ENCODE measurements around the gene DENND2A.
A peak's percentile ranks its signal among the peaks of the same experiment; 100 is the strongest.
"Not testable (repeated sequence)": the region's sequence is repeated elsewhere in the genome, so short reads cannot be mapped to it uniquely, and the experiment has no call there.

DENND2A gene

GRCh38 chr7:140656548-140657515, 16.2 kb upstream of the DENND2A start:
- H3K9me3 ChIP-seq (ENCODE audit: control insufficient read depth in 1 of 2, low read length in 2 of 2) = no peaks in the 10 kb centered on the region
- H3K27me3 ChIP-seq (ENCODE audit: low read depth, low read length) = no peaks in the 10 kb centered on the region
- peak overlapping the region; percentile 1 for H3K27ac ChIP-seq (ENCODE audit: low read length)
- H3K36me3 ChIP-seq (ENCODE audit: control insufficient read depth in 1 of 2, insufficient read depth in 2 of 2, low read length in 2 of 2) = no peaks in the 10 kb centered on the region
- peak overlapping the region; percentile 44 to 49 for H3K4me3 ChIP-seq (ENCODE audit: low read depth in 1 of 2, low read length in 2 of 2)
- peaks cover 8 to 28% of the 10 kb centered on the region in 2 donors for H3K4me1 ChIP-seq (ENCODE audit: control insufficient read depth in 1 of 2, insufficient read depth in 2 of 2, low read length in 2 of 2)

- Histone ChIP-seq H3K9me3 (ENCODE audit: control insufficient read depth in 1 of 2, low read length in 2 of 2) (no peaks in the 10 kb centered on the region), H3K27ac (ENCODE audit: low read length) (no peak overlapping the region), H3K4me3 (ENCODE audit: low read depth in 1 of 2, low read length in 2 of 2) (peak overlapping the region in 1 of 2 donors; percentile 44), H3K4me1 (ENCODE audit: control insufficient read depth in 1 of 2, insufficient read depth in 2 of 2, low read length in 2 of 2) (peaks cover 8 to 28% of the 10 kb centered on the region in 2 donors), H3K27me3 (ENCODE audit: low read depth, low read length) (no peaks in the 10 kb centered on the region), H3K36me3 (ENCODE audit: control insufficient read depth in 1 of 2, insufficient read depth in 2 of 2, low read length in 2 of 2) (no peaks in the 10 kb centered on the region)
Observed at GRCh38 chr7:140655511-140656408, 15.1 kb upstream of the DENND2A start.

- Histone ChIP-seq H3K9me3 (ENCODE audit: control insufficient read depth in 1 of 2, low read length in 2 of 2) (no peaks in the 10 kb centered on the region), H3K36me3 (ENCODE audit: control insufficient read depth in 1 of 2, insufficient read depth in 2 of 2, low read length in 2 of 2) (no peaks in the 10 kb centered on the region), H3K27ac (ENCODE audit: low read length) (no peak overlapping the region), H3K27me3 (ENCODE audit: low read depth, low read length) (no peaks in the 10 kb centered on the region), H3K4me3 (ENCODE audit: low read depth in 1 of 2, low read length in 2 of 2) (no peak overlapping the region), H3K4me1 (ENCODE audit: control insufficient read depth in 1 of 2, insufficient read depth in 2 of 2, low read length in 2 of 2) (peaks cover 8 to 28% of the 10 kb centered on the region in 2 donors)
Observed at GRCh38 chr7:140654661-140655060, 14.0 kb upstream of the DENND2A start.

DNA sequence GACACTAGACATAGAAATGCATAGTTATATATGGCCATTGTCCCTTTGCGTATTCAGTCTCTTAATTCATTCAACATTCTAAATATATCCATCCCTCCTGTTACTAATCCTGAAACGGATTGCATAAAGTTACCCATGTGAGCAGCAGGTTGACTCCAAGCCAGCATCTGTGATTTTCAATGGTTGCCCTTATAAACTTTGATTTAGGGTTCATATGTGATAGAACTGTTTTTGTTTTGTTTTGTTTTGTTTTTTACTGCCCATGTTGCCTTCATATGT, 13.4 kb upstream of the DENND2A start:
- no peaks in the 10 kb centered on the region for H3K9me3 ChIP-seq (ENCODE audit: control insufficient read depth in 1 of 2, low read length in 2 of 2)
- H3K27ac ChIP-seq (ENCODE audit: low read length) = no peak overlapping the region
- H3K27me3 ChIP-seq (ENCODE audit: low read depth, low read length) = no peaks in the 10 kb centered on the region
- H3K4me1 ChIP-seq (ENCODE audit: control insufficient read depth in 1 of 2, insufficient read depth in 2 of 2, low read length in 2 of 2) = peaks cover 8 to 28% of the 10 kb centered on the region in 2 donors
- no peaks in the 10 kb centered on the region for H3K36me3 ChIP-seq (ENCODE audit: control insufficient read depth in 1 of 2, insufficient read depth in 2 of 2, low read length in 2 of 2)
- no peak overlapping the region for H3K4me3 ChIP-seq (ENCODE audit: low read depth in 1 of 2, low read length in 2 of 2)

DNA sequence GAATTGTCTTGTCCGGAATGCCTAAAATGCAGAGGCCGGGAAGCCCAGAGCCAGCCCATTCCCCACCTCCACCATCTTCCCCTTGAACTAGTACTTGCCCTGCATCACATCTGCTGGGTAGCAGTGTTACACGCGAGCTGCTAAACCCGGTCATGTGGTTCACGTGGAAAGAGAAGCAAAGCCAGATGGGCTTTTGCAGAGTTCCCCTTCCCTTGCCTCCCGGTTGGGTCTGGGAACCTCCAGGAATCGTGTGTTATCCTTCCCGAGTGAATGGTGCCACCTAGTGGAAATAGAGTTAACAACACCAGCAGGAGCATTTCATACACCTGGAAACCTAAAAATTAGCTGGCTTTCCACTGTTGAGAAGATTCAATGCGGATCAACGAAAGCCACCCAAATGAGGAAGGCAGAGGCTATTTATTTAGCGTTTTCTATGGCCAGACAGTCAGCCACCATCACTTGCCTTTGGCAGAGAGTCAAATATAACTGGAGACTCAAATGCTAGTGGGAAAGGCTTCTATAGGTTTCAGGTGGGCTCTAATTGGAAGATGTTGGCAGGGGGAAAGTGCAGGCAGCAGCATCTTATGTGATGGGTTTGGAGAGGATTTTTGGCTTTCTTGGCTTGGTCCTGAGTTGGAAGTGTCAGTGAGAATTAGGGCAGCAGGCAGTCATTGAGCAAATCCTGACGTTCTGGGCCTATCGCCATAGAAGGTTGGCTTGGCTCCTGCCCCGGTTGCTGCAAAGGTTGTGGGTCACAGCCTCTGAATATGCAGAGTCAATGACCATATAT, 12.9 kb upstream of the DENND2A start:
- H3K27ac ChIP-seq (ENCODE audit: low read length) = no peak overlapping the region
- H3K9me3 ChIP-seq (ENCODE audit: control insufficient read depth in 1 of 2, low read length in 2 of 2) = no peaks in the 10 kb centered on the region
- no peaks in the 10 kb centered on the region for H3K27me3 ChIP-seq (ENCODE audit: low read depth, low read length)
- peaks cover 8 to 28% of the 10 kb centered on the region in 2 donors for H3K4me1 ChIP-seq (ENCODE audit: control insufficient read depth in 1 of 2, insufficient read depth in 2 of 2, low read length in 2 of 2)
- H3K4me3 ChIP-seq (ENCODE audit: low read depth in 1 of 2, low read length in 2 of 2) = no peak overlapping the region
- no peaks in the 10 kb centered on the region for H3K36me3 ChIP-seq (ENCODE audit: control insufficient read depth in 1 of 2, insufficient read depth in 2 of 2, low read length in 2 of 2)

GRCh38 chr7:140650367-140650766, 9.8 kb upstream of the DENND2A start:
- H3K9me3 ChIP-seq (ENCODE audit: control insufficient read depth in 1 of 2, low read length in 2 of 2) = no peaks in the 10 kb centered on the region
- H3K4me1 ChIP-seq (ENCODE audit: control insufficient read depth in 1 of 2, insufficient read depth in 2 of 2, low read length in 2 of 2) = peaks cover 5 to 15% of the 10 kb centered on the region in 2 donors
- no peaks in the 10 kb centered on the region for H3K36me3 ChIP-seq (ENCODE audit: control insufficient read depth in 1 of 2, insufficient read depth in 2 of 2, low read length in 2 of 2)
- H3K4me3 ChIP-seq (ENCODE audit: low read depth in 1 of 2, low read length in 2 of 2) = no peak overlapping the region
- H3K27ac ChIP-seq (ENCODE audit: low read length) = no peak overlapping the region
- H3K27me3 ChIP-seq (ENCODE audit: low read depth, low read length) = no peaks in the 10 kb centered on the region

DNA sequence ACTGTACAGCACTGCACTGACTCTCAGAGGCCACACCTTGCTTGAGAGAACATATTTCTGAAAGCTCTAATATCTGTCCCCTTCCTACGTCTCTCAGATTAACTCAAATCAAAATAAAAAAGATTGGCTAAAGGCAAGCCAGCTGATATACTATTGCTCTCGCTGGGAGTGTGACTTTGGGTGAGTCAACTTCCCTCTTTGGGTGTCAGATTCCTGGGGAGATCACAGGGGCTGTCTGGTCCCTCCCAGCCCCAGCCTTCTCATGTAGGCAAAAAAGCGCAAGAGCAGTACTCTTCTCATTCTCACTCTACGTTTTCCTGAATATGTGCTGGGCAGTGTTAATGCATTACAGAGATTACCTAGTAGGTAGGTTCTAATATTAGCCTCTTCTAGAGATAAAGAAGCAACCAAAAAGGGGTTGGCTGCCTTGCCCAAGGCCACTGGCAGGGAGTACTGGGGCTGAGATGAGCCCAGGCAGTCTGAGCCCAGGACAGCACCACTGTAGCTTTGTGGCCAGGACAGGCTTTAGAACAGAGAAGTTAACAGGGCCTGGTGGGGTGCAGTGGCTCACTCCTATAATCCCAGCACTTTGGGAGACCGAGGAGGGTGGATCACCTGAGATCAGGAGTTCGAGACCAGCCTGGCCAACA, 9.1 kb upstream of the DENND2A start:
- H3K27ac ChIP-seq (ENCODE audit: low read length) = no peak overlapping the region
- H3K27me3 ChIP-seq (ENCODE audit: low read depth, low read length) = no peaks in the 10 kb centered on the region
- no peaks in the 10 kb centered on the region for H3K9me3 ChIP-seq (ENCODE audit: control insufficient read depth in 1 of 2, low read length in 2 of 2)
- peaks cover 5 to 15% of the 10 kb centered on the region in 2 donors for H3K4me1 ChIP-seq (ENCODE audit: control insufficient read depth in 1 of 2, insufficient read depth in 2 of 2, low read length in 2 of 2)
- no peak overlapping the region for H3K4me3 ChIP-seq (ENCODE audit: low read depth in 1 of 2, low read length in 2 of 2)
- H3K36me3 ChIP-seq (ENCODE audit: control insufficient read depth in 1 of 2, insufficient read depth in 2 of 2, low read length in 2 of 2) = no peaks in the 10 kb centered on the region

GRCh38 chr7:140646931-140647647, 6.5 kb upstream of the DENND2A start:
- Histone ChIP-seq H3K27ac (ENCODE audit: low read length) (no peak overlapping the region), H3K36me3 (ENCODE audit: control insufficient read depth in 1 of 2, insufficient read depth in 2 of 2, low read length in 2 of 2) (no peaks in the 10 kb centered on the region), H3K27me3 (ENCODE audit: low read depth, low read length) (no peaks in the 10 kb centered on the region), H3K4me1 (ENCODE audit: control insufficient read depth in 1 of 2, insufficient read depth in 2 of 2, low read length in 2 of 2) (peaks cover 0 to 4% of the 10 kb centered on the region in 2 donors), H3K9me3 (ENCODE audit: control insufficient read depth in 1 of 2, low read length in 2 of 2) (no peaks in the 10 kb centered on the region), H3K4me3 (ENCODE audit: low read depth in 1 of 2, low read length in 2 of 2) (no peak overlapping the region)

DNA sequence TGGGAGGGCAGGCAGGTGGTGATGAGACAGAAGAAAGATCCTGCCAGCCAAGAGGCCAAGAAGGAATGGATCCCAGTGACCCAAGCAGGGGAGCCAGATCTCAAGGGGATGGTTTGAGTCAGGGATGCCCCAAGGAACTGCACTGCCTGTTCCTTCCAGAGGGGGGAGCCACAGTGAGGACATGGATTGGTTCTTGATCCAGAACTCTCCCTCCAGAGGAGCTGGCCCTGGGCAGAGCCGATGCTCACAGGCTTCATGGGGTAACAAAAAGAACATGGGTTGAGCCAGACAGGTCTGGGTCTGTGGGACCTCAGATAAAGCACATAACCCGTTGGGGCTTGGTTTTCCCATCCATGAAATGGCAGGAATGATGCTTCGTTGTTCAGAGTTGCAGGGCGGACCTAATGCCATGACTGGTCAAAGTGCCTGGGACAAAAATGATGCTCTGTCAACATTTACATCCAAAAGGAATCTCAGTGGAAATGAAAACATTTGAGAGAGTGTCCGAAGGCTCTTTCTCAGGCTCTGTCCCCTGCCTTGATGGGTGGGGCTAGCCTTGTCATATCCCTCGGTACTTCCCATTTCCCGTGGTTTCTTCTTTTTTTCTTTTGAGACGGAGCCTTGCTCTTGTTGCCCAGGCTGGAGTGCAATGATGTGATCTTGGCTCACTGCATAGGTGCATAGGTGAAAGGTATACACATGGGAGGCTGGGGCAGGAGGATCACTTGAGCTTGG, 4.7 kb upstream of the DENND2A start:
- no peaks in the 10 kb centered on the region for H3K27me3 ChIP-seq (ENCODE audit: low read depth, low read length)
- H3K9me3 ChIP-seq (ENCODE audit: control insufficient read depth in 1 of 2, low read length in 2 of 2) = no peaks in the 10 kb centered on the region
- H3K36me3 ChIP-seq (ENCODE audit: control insufficient read depth in 1 of 2, insufficient read depth in 2 of 2, low read length in 2 of 2) = no peaks in the 10 kb centered on the region
- no peak overlapping the region for H3K27ac ChIP-seq (ENCODE audit: low read length)
- peaks cover 0 to 9% of the 10 kb centered on the region in 2 donors for H3K4me1 ChIP-seq (ENCODE audit: control insufficient read depth in 1 of 2, insufficient read depth in 2 of 2, low read length in 2 of 2)
- H3K4me3 ChIP-seq (ENCODE audit: low read depth in 1 of 2, low read length in 2 of 2) = no peak overlapping the region

GRCh38 chr7:140644761-140645160, 4.1 kb upstream of the DENND2A start:
- not testable (repeated sequence) for H3K4me3 ChIP-seq (ENCODE audit: low read depth in 1 of 2, low read length in 2 of 2); H3K27me3 ChIP-seq (ENCODE audit: low read depth, low read length); H3K27ac ChIP-seq (ENCODE audit: low read length); H3K36me3 ChIP-seq (ENCODE audit: control insufficient read depth in 1 of 2, insufficient read depth in 2 of 2, low read length in 2 of 2); H3K9me3 ChIP-seq (ENCODE audit: control insufficient read depth in 1 of 2, low read length in 2 of 2)
- H3K4me1 ChIP-seq (ENCODE audit: control insufficient read depth in 1 of 2, insufficient read depth in 2 of 2, low read length in 2 of 2) = peaks cover 0 to 12% of the 10 kb centered on the region in 2 donors
